B cell (primary cell): Measurements from ENCODE around the gene SLC13A1. TPM values are rescaled to one million over a fixed set of nuclear protein-coding genes. Genes with fewer than 3 reads are reported as not detected.

ENCODE experiments used
- ATAC-seq: fragments of 200-7000 bp; cut with Tn5 transposase; one replicate; pipeline ENCODE4 v1.10.0; 2021; ENCODE audit warnings: low read depth, mild to moderate bottlenecking, moderate number of reproducible peaks, moderate library complexity
- CTCF ChIA-PET: fragments of 350-600 bp; sonication (Branson Sonifier 250); formaldehyde crosslinking; loops from one replicate; lab custom pipeline; 2021; ENCODE audit warnings: antibody characterized with exemption, inconsistent platforms; lab: Charles Lee
- POLR2A ChIA-PET: fragments of 350-600 bp; sonication (Branson Sonifier 250); formaldehyde crosslinking; loops from one replicate; lab custom pipeline; 2021; ENCODE audit warnings: antibody characterized with exemption; lab: Charles Lee
- DNase-seq: peaks from one replicate; pipeline ENCODE4 v3.0.0; 2013
- H2AFZ ChIP-seq: 2 replicates; pipeline ENCODE4 v1.6.1; 2012; ENCODE audit warnings: mild to moderate bottlenecking, low read depth, low read length; ENCODE audit not compliant: insufficient read depth, poor library complexity, severe bottlenecking
- H3K27ac ChIP-seq, 2 donors: 1 replicate in 1 of 2; 2 replicates in 1 of 2; pipeline ENCODE4 v1.5.1; 2012 to 2013; ENCODE audit warnings: low read length in 2 of 2, mild to moderate bottlenecking in 2 of 2, moderate library complexity in 1 of 2
- H3K27me3 ChIP-seq, 4 experiments: fragments of 200-600 bp in 1 of 4; sonication (generic) in 1 of 4; replicated peaks in 1 of 4; 1 replicate in 2 of 4; 2 replicates in 2 of 4; pipeline versions ENCODE4 v1.6.1 to v1.7.0; 2013 to 2016; ENCODE audit warnings: low read length in 3 of 4, mild to moderate bottlenecking in 2 of 4, mixed read lengths in 1 of 4, moderate library complexity in 1 of 4; ENCODE audit not compliant: insufficient read depth in 4 of 4, control insufficient read depth in 3 of 4; ENCODE audit errors: control extremely low read depth in 1 of 4
- H3K36me3 ChIP-seq, 2 experiments: replicated peaks in 1 of 2; 1 replicate in 1 of 2; 2 replicates in 1 of 2; pipeline versions ENCODE4 v1.6.1 to v1.7.1; 2013; ENCODE audit warnings: low read length in 1 of 2; ENCODE audit not compliant: insufficient read depth in 2 of 2, control insufficient read depth in 1 of 2; ENCODE audit errors: control extremely low read depth in 1 of 2, extremely low read depth in 1 of 2
- H3K4me1 ChIP-seq, 2 donors: fragments of 200-600 bp in 1 of 2; sonication (generic) in 1 of 2; 1 replicate in 1 of 2; 2 replicates in 1 of 2; pipeline versions ENCODE4 v1.5.1 to v1.6.1; 2013 to 2017; ENCODE audit warnings: low read length in 2 of 2; ENCODE audit not compliant: control insufficient read depth in 2 of 2, insufficient read depth in 2 of 2
- H3K4me2 ChIP-seq: replicated peaks from 2 replicates; pipeline ENCODE3; 2012; ENCODE audit warnings: mild to moderate bottlenecking, low read depth, low read length; ENCODE audit not compliant: poor library complexity, severe bottlenecking
- H3K4me3 ChIP-seq, 5 experiments: fragments of 200-600 bp in 1 of 5; sonication (generic) in 1 of 5; 1 replicate in 3 of 5; 2 replicates in 2 of 5; pipeline versions ENCODE4 v1.5.1 to v1.7.0; 2011 to 2016; ENCODE audit warnings: low read length in 4 of 5, mild to moderate bottlenecking in 4 of 5, low read depth in 2 of 5, control low read depth in 1 of 5, moderate library complexity in 1 of 5; ENCODE audit not compliant: insufficient read depth in 1 of 5; ENCODE audit errors: control extremely low read depth in 1 of 5, extremely low read depth in 1 of 5
- H3K79me2 ChIP-seq: fragments of 200-600 bp; sonication (generic); one replicate; pipeline ENCODE4 v1.6.0; 2016; ENCODE audit warnings: low read length; ENCODE audit not compliant: control insufficient read depth, insufficient read depth
- H3K9ac ChIP-seq: fragments of 200-600 bp; sonication (generic); 2 replicates; pipeline ENCODE4 v1.6.1; 2017; ENCODE audit warnings: mild to moderate bottlenecking, low read length, moderate library complexity
- H3K9me3 ChIP-seq, 3 donors: one replicate each; pipeline versions ENCODE4 v1.6.1 to v1.7.1; 2013; ENCODE audit warnings: low read length in 2 of 3; ENCODE audit not compliant: control insufficient read depth in 2 of 3, insufficient read depth in 1 of 3; ENCODE audit errors: control extremely low read depth in 1 of 3
- H4K20me1 ChIP-seq: 2 replicates; pipeline ENCODE4 v1.6.0; 2012; ENCODE audit warnings: mild to moderate bottlenecking, low read length; ENCODE audit not compliant: insufficient read depth, control insufficient read depth, poor library complexity, severe bottlenecking
- H3K27ac Mint-ChIP-seq: one replicate; pipeline ENCODE4 v1.8.0; 2021; ENCODE audit warnings: mixed read lengths
- H3K27me3 Mint-ChIP-seq: one replicate; pipeline ENCODE4 v1.8.0; 2021; ENCODE audit warnings: mixed read lengths
- H3K4me1 Mint-ChIP-seq: one replicate; pipeline ENCODE4 v1.8.0; 2021; ENCODE audit warnings: mixed read lengths
- H3K4me3 Mint-ChIP-seq: one replicate; pipeline ENCODE4 v1.8.0; 2021; ENCODE audit warnings: mixed read lengths
- H3K9me3 Mint-ChIP-seq: one replicate; pipeline ENCODE4 v1.8.0; 2022; ENCODE audit warnings: mixed read lengths; ENCODE audit not compliant: insufficient read depth
- CTCF ChIP-seq: fragments of 200-600 bp; IDR thresholded peaks from one replicate; pipeline ENCODE4 v1.8.0; 2022; ENCODE audit warnings: antibody characterized with exemption, mild to moderate bottlenecking
- EZH2 ChIP-seq: IDR thresholded peaks from 2 replicates; pipeline ENCODE4 v1.6.1; 2012; ENCODE audit warnings: borderline replicate concordance, low read depth, mild to moderate bottlenecking, moderate library complexity, low read length; ENCODE audit not compliant: insufficient read depth, poor library complexity, severe bottlenecking
- WGBS: methylation state at CpG from one replicate; pipeline ENCODE4 v1.1.5; 2013; ENCODE audit warnings: missing lambda C conversion rate; ENCODE audit not compliant: insufficient coverage; 5-methylcytosine and 5-hydroxymethylcytosine counted together
- intact Hi-C: fragments of 100-400 bp; cut with micrococcal nuclease; formaldehyde crosslinking; loops from one replicate; pipeline ENCODE4 v1.10.0; 2022
- polyA plus RNA-seq: library from polyadenylated mRNA; depleted of rRNA; stranded (reverse); fragments of >200 nt; gene quantifications from 2 replicates; pipeline ENCODE4 v1.2.3, GENCODE V29; 2012
- total RNA-seq, 2 donors: library from RNA; stranded (reverse); fragments of 120-200 nt in 1 of 2; gene quantifications; 1 replicate in 1 of 2; 2 replicates in 1 of 2; pipeline versions ENCODE4 v1.2.3 to v1.2.4, GENCODE V29; 2013 to 2022

The SLC13A1 gene
- total and polyA plus RNA-seq, 2 donors (not counting 1 experiment from before 2014, with no cell fraction given), result not detected

DNA sequence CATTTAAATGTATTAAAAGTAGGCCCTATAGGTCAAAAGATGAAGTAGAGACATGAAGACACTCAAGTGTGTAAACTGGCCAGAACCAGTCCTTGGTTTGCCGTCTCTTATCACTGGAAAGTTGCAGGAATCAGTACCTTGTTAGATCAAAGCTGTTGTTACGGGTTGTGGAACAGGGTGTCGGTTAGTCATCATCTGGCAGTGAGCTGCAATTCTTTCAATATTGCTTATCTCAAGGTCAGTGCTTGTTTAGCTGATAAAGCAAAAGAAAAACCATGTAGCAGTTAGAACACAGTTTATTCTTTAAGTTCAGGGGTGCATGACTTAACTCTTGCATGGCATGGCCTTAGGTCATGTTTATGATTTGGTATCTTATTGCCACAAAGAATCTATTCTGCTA is 10.0 kb upstream of the SLC13A1 start:
- no peak overlapping the region for H3K4me3 Mint-ChIP-seq
- TF ChIP-seq CTCF, result no peak
- TF ChIP-seq EZH2, result no peak
- H3K36me3 ChIP-seq, result no peaks in the 10 kb centered on the region
- H4K20me1 ChIP-seq, result no peaks in the 10 kb centered on the region
- H3K27ac Mint-ChIP-seq, result no peak overlapping the region
- H3K27ac ChIP-seq, result no peak overlapping the region
- H3K9ac ChIP-seq, result no peak overlapping the region
- H3K79me2 ChIP-seq, result no peaks in the 10 kb centered on the region
- no peak overlapping the region for H3K4me2 ChIP-seq
- DNase-seq (no peak), ATAC-seq (no peak)
- intact Hi-C loops, result no loop called here
- WGBS, result 97% methylated on average over 3 of the region's 3 CpGs
- no peak overlapping the region for H3K4me3 ChIP-seq
- no peaks in the 10 kb centered on the region for H3K4me1 ChIP-seq
- H3K27me3 Mint-ChIP-seq, result no peaks in the 10 kb centered on the region
- no peaks in the 10 kb centered on the region for H3K9me3 ChIP-seq
- no peaks in the 10 kb centered on the region for H3K4me1 Mint-ChIP-seq
- ChIA-PET CTCF (no interaction called here), POLR2A (no interaction called here)
- H3K27me3 ChIP-seq, result no peaks in the 10 kb centered on the region
- H3K9me3 Mint-ChIP-seq, result no peaks in the 10 kb centered on the region
- no peak overlapping the region for H2AFZ ChIP-seq

DNA sequence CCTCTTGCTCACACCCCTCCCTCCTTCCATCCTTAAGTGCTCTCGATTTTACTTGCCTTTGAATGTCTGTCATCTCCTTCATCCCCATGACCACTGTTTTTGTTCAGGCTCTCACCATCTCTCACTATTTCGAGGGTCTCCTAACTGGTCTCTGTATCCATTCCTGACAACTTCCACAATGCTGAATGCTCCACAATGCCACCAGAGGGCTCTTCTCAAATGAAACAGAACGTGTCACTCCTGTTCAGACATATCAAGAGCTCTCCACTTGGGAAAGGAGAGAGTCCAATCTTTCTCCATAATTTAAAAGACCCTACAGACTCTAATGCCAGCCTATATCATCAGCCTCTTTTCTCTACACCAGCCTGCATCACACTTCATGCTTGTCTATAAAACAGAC is 9.0 kb upstream of the SLC13A1 start:
- H3K27me3 Mint-ChIP-seq, result no peaks in the 10 kb centered on the region
- Histone ChIP-seq H3K9ac (no peak overlapping the region), H3K4me1 (no peaks in the 10 kb centered on the region), H3K36me3 (no peaks in the 10 kb centered on the region), H3K27me3 (no peaks in the 10 kb centered on the region), H3K4me2 (no peak overlapping the region), H3K27ac (no peak overlapping the region), H2AFZ (no peak overlapping the region), H3K79me2 (no peaks in the 10 kb centered on the region), H3K9me3 (no peaks in the 10 kb centered on the region), H3K4me3 (no peak overlapping the region), H4K20me1 (no peaks in the 10 kb centered on the region)
- TF ChIP-seq CTCF (no peak), EZH2 (no peak)
- DNase-seq, result no peak
- intact Hi-C loops, result no loop called here
- no peak overlapping the region for H3K27ac Mint-ChIP-seq
- no peaks in the 10 kb centered on the region for H3K4me1 Mint-ChIP-seq
- WGBS, result 59% methylated on average over 3 of the region's 3 CpGs
- H3K9me3 Mint-ChIP-seq, result no peaks in the 10 kb centered on the region
- no peak overlapping the region for H3K4me3 Mint-ChIP-seq
- ATAC-seq, result no peak
- CTCF ChIA-PET, result no interaction called here
- POLR2A ChIA-PET, result no interaction called here
